ENCODE data around the gene MTMR2.

The MTMR2 gene

GRCh38 chr11:95805869-95806268 is 118.0 kb downstream of the MTMR2 start:
- DNase-seq, result no peak

GRCh38 chr11:95803973-95804372 is 119.9 kb downstream of the MTMR2 start:
- no peak for DNase-seq

GRCh38 chr11:95802806-95803205 is 121.1 kb downstream of the MTMR2 start:
- DNase-seq, result no peak

- DNase-seq, result no peak
These were observed 123.5 kb downstream of the MTMR2 start for GRCh38 chr11:95800438-95800837.

GRCh38 chr11:95799546-95799945 is 124.4 kb downstream of the MTMR2 start:
- DNase-seq, result no peak

GRCh38 chr11:95796501-95796900 is 127.4 kb downstream of the MTMR2 start:
- DNase-seq, result no peak

GRCh38 chr11:95795627-95796295 is 128.1 kb downstream of the MTMR2 start:
- no peak for DNase-seq

GRCh38 chr11:95794086-95794485 is 129.8 kb downstream of the MTMR2 start:
- DNase-seq, result no peak

GRCh38 chr11:95793116-95793515 is 130.8 kb downstream of the MTMR2 start:
- no peak for DNase-seq

- DNase-seq, result no peak
These were observed 131.2 kb downstream of the MTMR2 start for GRCh38 chr11:95792700-95793099.

GRCh38 chr11:95792200-95792599 is 131.7 kb downstream of the MTMR2 start:
- DNase-seq, result no peak

- no peak for DNase-seq
These were observed 132.2 kb downstream of the MTMR2 start for GRCh38 chr11:95791709-95792033.

- peak in 1 of 2 donors; percentile 21 for DNase-seq
These were observed 132.8 kb downstream of the MTMR2 start for GRCh38 chr11:95790933-95791708.

- peak; percentile 90 to 98 for DNase-seq
These were observed 133.6 kb downstream of the MTMR2 start, which contains the start of gene CEP57 for GRCh38 chr11:95790123-95790932. CEP57 (plus strand) TSS chr11:95790498; CDS start chr11:95790699, 201 bp downstream.

- DNase-seq, result peak; percentile 96 to 97
These were observed 134.3 kb downstream of the MTMR2 start, which contains the start of gene FAM76B for GRCh38 chr11:95789506-95790122. FAM76B (minus strand) TSS chr11:95789782; CDS start chr11:95789478, 304 bp downstream.

GRCh38 chr11:95788921-95789505 is 134.9 kb downstream of the MTMR2 start:
- peak in 1 of 2 donors; percentile 23 for DNase-seq

All from hippocampal formation (tissue), 2 donors.